Fibroblast of lung (primary cell): ENCODE measurements around the gene HPN. TPM values are rescaled to one million over a fixed set of nuclear protein-coding genes. Genes with fewer than 3 reads are reported as not detected.
"Not testable (repeated sequence)": the region's sequence is repeated elsewhere in the genome, so short reads cannot be mapped to it uniquely, and the experiment has no call there.

ENCODE experiments used
- DNase-seq, 2 donors: peaks; one replicate each; pipeline versions ENCODE4 v3.0.0 to v3.0.0-alpha.2; 2010; ENCODE audit warnings: low read depth in 2 of 2
- H2AFZ ChIP-seq: 2 replicates; pipeline ENCODE4 v1.5.1; 2012; ENCODE audit warnings: low read length, control low read depth, inconsistent platforms
- H3K27ac ChIP-seq: 2 replicates; pipeline ENCODE4 v1.5.1; 2011; ENCODE audit warnings: low read length, control low read depth; ENCODE audit not compliant: insufficient read depth
- H3K27me3 ChIP-seq: 2 replicates; pipeline ENCODE4 v1.5.1; 2011; ENCODE audit warnings: mild to moderate bottlenecking, low read length; ENCODE audit not compliant: control insufficient read depth, insufficient read depth
- H3K36me3 ChIP-seq: 2 replicates; pipeline ENCODE4 v1.5.1; 2011; ENCODE audit warnings: low read length; ENCODE audit not compliant: control insufficient read depth, insufficient read depth
- H3K4me1 ChIP-seq: 2 replicates; pipeline ENCODE4 v1.5.1; 2011; ENCODE audit warnings: low read length; ENCODE audit not compliant: control insufficient read depth, insufficient read depth; ENCODE audit errors: extremely low read depth
- H3K4me2 ChIP-seq: 2 replicates; pipeline ENCODE4 v1.5.1; 2011; ENCODE audit warnings: low read length, control low read depth; ENCODE audit not compliant: insufficient read depth; ENCODE audit errors: extremely low read depth
- H3K4me3 ChIP-seq, 4 experiments: fragments of 200-600 bp in 1 of 4; sonication (generic) in 1 of 4; replicated peaks in 1 of 4; 2 replicates each; pipeline ENCODE4 v1.5.1; 2011 to 2016; ENCODE audit warnings: low read length in 4 of 4, low read depth in 3 of 4, mild to moderate bottlenecking in 3 of 4, control low read depth in 2 of 4, inconsistent platforms in 1 of 4, mixed read lengths in 1 of 4; ENCODE audit not compliant: insufficient read depth in 1 of 4; ENCODE audit errors: control extremely low read depth in 1 of 4
- H3K79me2 ChIP-seq: 2 replicates; pipeline ENCODE4 v1.5.1; 2012; ENCODE audit warnings: mild to moderate bottlenecking, low read length, inconsistent platforms; ENCODE audit not compliant: control insufficient read depth, insufficient read depth
- H3K9ac ChIP-seq: 2 replicates; pipeline ENCODE4 v1.5.1; 2011; ENCODE audit warnings: mild to moderate bottlenecking, low read length, control low read depth; ENCODE audit not compliant: insufficient read depth
- H3K9me3 ChIP-seq: 2 replicates; pipeline ENCODE4 v1.5.1; 2012; ENCODE audit warnings: low read depth, low read length; ENCODE audit not compliant: control insufficient read depth, insufficient read depth
- H4K20me1 ChIP-seq: 2 replicates; pipeline ENCODE4 v1.5.1; 2011; ENCODE audit warnings: low read length; ENCODE audit not compliant: control insufficient read depth, insufficient read depth; ENCODE audit errors: extremely low read depth
- EZH2 ChIP-seq: IDR thresholded peaks from 2 replicates; pipeline ENCODE4 v1.5.1; 2012; ENCODE audit warnings: low read length, control low read depth, mild to moderate bottlenecking; ENCODE audit errors: missing control alignments
- polyA plus RNA-seq, 2 donors: library from polyadenylated mRNA; depleted of rRNA in 1 of 2; stranded (reverse) in 1 of 2; unstranded in 1 of 2; fragments of >200 nt; gene quantifications; 2 replicates each; pipeline ENCODE4 v1.2.1, GENCODE V29; 2011 to 2012; ENCODE audit warnings: missing spikeins in 1 of 2
- total RNA-seq: library from RNA; depleted of rRNA; stranded (reverse); fragments of >200 nt; gene quantifications from 2 replicates; pipeline ENCODE4 v1.2.1, GENCODE V29; 2014
- TF ChIP-seq, protein P1 (sequence below), 2 donors: IDR thresholded peaks in 1 of 2; conservative IDR thresholded peaks in 1 of 2; 1 replicate in 1 of 2; 2 replicates in 1 of 2; pipeline ENCODE4 v1.5.1; 2011 to 2012; ENCODE audit warnings: low read length in 2 of 2, control low read depth in 1 of 2, inconsistent platforms in 1 of 2, low read depth in 1 of 2, mild to moderate bottlenecking in 1 of 2

The HPN gene
- total and polyA plus RNA-seq, 2 donors (not counting 1 experiment from before 2014, with no cell fraction given) = 0.33 TPM; not detected in 1

DNA sequence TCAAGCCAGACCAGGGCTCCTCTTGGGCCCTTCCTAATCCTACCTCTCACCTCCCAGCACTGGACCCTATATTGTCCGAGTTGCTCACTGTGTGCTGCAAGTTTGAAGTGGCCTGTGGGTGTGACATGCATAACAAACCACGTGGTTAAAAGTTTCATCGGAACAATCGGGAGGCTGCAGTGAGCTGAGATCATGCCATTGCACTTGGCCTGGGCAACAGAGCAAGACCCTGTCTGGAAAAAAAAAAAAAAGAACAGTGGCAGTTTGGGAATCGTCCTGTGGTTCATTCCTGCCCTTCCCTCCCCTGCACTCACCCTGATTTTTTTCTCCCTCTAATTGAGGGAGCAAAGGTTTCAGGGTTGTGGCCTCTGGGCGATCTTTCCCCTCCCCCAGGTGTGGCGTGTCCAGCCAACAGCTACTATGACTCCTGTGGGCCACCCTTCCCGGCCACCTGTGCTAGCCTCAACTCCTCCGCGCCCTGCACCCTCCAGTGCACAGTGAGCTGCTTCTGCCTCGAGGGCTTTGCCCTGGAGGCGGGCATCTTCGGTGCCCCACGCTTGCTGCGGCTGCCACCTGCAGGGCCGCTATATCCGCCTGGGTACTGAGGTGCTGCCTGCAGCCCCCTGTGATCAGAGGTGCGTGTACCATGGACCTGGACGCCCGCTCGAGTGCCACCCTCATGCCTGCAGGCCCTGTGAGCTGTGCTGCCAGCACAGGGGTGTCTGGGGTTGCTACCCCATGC, 57.8 kb downstream of the HPN start:
- TF ChIP-seq, protein P1, sequence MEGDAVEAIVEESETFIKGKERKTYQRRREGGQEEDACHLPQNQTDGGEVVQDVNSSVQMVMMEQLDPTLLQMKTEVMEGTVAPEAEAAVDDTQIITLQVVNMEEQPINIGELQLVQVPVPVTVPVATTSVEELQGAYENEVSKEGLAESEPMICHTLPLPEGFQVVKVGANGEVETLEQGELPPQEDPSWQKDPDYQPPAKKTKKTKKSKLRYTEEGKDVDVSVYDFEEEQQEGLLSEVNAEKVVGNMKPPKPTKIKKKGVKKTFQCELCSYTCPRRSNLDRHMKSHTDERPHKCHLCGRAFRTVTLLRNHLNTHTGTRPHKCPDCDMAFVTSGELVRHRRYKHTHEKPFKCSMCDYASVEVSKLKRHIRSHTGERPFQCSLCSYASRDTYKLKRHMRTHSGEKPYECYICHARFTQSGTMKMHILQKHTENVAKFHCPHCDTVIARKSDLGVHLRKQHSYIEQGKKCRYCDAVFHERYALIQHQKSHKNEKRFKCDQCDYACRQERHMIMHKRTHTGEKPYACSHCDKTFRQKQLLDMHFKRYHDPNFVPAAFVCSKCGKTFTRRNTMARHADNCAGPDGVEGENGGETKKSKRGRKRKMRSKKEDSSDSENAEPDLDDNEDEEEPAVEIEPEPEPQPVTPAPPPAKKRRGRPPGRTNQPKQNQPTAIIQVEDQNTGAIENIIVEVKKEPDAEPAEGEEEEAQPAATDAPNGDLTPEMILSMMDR (conservative IDR thresholded peaks at IDR 0.05 in 1 of 2, IDR thresholded peaks at IDR 0.05 in 1 of 2; ENCODE audit: low read depth in 1 of 2, low read length in 2 of 2) = no peak
- TF ChIP-seq EZH2 = no peak
- Histone ChIP-seq H3K27ac (no peak overlapping the region), H3K4me2 (no peak overlapping the region), H3K36me3 (no peaks in the 10 kb centered on the region), H3K4me3 (no peak overlapping the region), H2AFZ (no peak overlapping the region), H3K9me3 (no peaks in the 10 kb centered on the region), H3K27me3 (no peaks in the 10 kb centered on the region), H3K4me1 (no peaks in the 10 kb centered on the region), H3K79me2 (no peaks in the 10 kb centered on the region), H4K20me1 (no peaks in the 10 kb centered on the region), H3K9ac (no peak overlapping the region)
- DNase-seq = no peak

DNA sequence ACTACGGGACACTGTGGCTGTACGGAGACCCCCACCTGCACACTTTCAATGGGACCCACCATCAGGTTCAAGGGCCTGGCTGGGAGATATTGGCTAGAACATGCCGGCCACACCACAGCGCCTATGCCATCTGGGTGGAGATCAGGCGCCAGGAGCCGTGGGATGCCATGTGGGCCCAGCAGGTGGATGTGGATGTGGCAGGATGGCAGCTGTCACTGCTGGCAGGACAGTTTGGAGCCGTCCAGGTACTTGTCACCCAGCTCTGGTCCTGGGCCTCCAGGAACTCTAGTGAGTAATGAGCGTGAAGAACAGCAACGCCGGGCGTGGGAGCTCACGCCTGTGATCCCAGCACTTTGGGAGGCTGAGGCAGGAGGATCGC, 58.4 kb downstream of the HPN start:
- Histone ChIP-seq H3K4me2 (no peak overlapping the region), H2AFZ (no peak overlapping the region), H3K27me3 (no peaks in the 10 kb centered on the region), H3K4me3 (no peak overlapping the region), H3K36me3 (no peaks in the 10 kb centered on the region), H3K9me3 (no peaks in the 10 kb centered on the region), H3K79me2 (no peaks in the 10 kb centered on the region), H3K9ac (no peak overlapping the region), H3K4me1 (no peaks in the 10 kb centered on the region), H4K20me1 (no peaks in the 10 kb centered on the region), H3K27ac (no peak overlapping the region)
- DNase-seq = no peak
- TF ChIP-seq, protein P1 (conservative IDR thresholded peaks at IDR 0.05 in 1 of 2, IDR thresholded peaks at IDR 0.05 in 1 of 2; ENCODE audit: low read depth in 1 of 2, low read length in 2 of 2) = no peak
- TF ChIP-seq EZH2 = no peak

DNA sequence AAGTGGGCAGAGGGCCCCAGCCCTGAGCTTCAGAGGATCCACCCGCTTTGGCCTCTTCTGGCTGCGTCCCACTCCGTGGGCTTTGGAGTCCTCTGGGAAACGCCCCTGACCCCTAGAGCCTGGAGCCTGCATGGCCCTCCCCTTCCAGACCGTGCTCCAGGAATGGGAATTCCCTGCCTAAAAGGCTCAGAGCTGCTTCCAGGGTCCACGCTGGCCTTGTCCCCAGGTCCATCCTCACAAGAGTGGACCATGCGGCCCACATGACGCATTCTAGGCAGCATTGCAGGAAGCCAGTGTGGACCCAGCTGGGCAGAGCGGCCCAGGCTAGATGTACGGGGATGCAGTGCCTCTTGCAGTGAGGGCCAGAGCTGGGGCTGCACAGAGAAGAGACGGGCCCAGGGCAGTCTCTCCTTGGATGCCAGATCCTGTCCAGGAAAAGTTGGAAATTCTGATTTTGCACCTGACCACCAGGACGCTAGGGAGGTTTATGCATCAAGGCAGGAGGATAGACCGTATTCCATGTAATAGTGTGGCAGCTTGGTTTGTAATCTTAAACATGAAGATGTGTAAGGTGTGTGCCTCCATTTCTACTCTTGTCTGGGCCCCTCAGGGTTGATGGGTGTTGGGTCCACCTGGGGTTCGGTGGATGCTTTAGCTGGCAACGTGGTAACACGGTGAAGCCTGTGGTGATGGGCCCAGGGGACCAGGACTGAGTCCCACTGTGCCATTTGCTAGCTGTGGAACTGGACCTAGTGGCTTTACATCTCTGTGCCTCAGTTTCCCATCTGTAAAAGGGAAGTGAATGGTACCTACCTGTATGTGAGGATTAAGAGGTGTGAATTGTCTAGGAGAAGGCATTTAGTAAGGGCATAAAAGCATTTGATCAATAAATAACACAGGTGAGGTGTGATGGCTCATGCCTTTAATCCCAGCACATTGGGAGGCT, 59.3 kb downstream of the HPN start:
- Histone ChIP-seq H3K27ac (no peak overlapping the region), H3K9ac (no peak overlapping the region), H3K4me2 (no peak overlapping the region), H3K79me2 (no peaks in the 10 kb centered on the region), H3K4me1 (no peaks in the 10 kb centered on the region), H4K20me1 (no peaks in the 10 kb centered on the region), H3K36me3 (no peaks in the 10 kb centered on the region), H3K27me3 (no peaks in the 10 kb centered on the region), H3K9me3 (no peaks in the 10 kb centered on the region), H2AFZ (no peak overlapping the region), H3K4me3 (no peak overlapping the region)
- DNase-seq = no peak
- TF ChIP-seq, protein P1 (conservative IDR thresholded peaks at IDR 0.05 in 1 of 2, IDR thresholded peaks at IDR 0.05 in 1 of 2; ENCODE audit: low read depth in 1 of 2, low read length in 2 of 2) = no peak
- TF ChIP-seq EZH2 = no peak

DNA sequence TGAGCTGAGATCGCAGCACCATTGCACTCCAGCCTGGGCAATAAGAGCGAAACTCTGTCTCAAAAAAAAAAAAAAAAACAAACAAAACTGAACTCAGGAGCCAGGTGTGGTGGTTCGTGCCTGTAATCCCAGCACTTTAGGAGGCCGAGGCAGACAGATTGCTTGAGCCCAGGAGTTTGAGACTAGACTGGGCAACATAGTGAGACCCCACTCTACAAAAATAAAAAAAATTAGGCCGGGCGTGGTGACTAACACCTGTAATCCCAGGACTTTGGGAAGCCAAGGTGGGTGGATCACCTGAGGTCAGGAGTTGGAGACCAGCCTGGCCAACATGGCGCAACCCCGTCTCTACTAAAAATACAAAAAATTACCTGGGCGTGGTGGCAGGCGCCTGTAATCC, 60.4 kb downstream of the HPN start:
- H3K9ac ChIP-seq, DNase-seq, H3K9me3 ChIP-seq, H3K4me2 ChIP-seq, H3K4me3 ChIP-seq, H3K4me1 ChIP-seq, H3K79me2 ChIP-seq, H2AFZ ChIP-seq, H4K20me1 ChIP-seq, H3K36me3 ChIP-seq, H3K27me3 ChIP-seq, H3K27ac ChIP-seq: not testable (repeated sequence)
